NB4 (cell line): ENCODE measurements around the gene ZMIZ2.

ENCODE experiments used
- CTCF ChIP-seq: IDR thresholded peaks from one replicate; pipeline ENCODE4 v1.5.1; 2012; ENCODE audit warnings: low read depth, low read length
- MYC ChIP-seq: IDR thresholded peaks from 2 replicates; pipeline ENCODE4 v1.6.1; 2011; ENCODE audit warnings: low read depth, low read length
- POLR2A ChIP-seq: IDR thresholded peaks from 2 replicates; pipeline ENCODE4 v1.6.1; 2011; ENCODE audit warnings: mild to moderate bottlenecking; ENCODE audit not compliant: insufficient read length; ENCODE audit errors: extremely low read depth
- TF ChIP-seq, protein P1 (sequence below): IDR thresholded peaks from 2 replicates; pipeline ENCODE4 v1.6.1; 2011; ENCODE audit warnings: low read depth, low read length

DNA sequence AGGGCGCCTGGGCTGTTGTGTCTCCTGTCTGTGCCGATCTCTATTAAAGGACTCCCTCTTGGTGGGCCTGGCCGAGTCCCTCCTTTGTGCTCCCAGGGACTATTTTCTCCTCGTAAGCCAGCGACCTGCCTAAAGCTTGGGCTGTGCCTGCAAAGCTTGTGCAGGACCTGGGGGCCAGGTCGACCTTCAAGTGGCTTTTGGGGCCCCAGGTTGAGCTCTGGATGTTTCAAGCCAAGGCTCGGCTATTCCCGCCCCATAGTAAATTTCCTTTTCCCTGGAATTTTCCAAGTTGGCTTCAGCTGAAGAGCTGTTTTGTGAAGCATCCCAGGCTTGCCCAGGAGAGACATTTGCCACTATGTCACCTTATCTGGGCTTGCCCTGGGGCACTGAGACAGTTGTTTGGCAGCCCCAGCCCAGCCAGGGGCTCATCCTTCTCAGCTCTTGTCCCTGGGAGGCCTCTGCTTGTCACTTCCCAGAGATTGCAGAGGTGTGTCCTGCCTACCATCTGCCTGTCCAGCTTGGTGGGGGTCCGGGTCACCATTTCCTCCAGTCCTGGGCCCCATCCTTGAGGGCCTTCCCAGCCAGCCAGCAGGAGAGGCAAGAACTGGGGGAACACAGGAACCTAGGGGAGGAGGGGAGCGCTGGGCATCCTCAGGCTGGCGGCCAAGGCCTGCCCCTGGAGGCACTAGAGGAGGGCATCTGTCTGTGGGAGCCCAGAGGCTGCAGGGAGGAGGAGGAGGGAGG is 20.2 kb downstream of the ZMIZ2 start:
- TF ChIP-seq CTCF (no peak), POLR2A (no peak), MYC (no peak)
- TF ChIP-seq, protein P1, sequence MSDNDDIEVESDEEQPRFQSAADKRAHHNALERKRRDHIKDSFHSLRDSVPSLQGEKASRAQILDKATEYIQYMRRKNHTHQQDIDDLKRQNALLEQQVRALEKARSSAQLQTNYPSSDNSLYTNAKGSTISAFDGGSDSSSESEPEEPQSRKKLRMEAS: no peak
